Right lobe of liver (tissue), 4 donors: ENCODE results near the gene TIGAR.

Experiments used
- POLR2A ChIP-seq: fragments of 450-650 bp; IDR thresholded peaks from one replicate; pipeline ENCODE4 v1.6.1; 2017; ENCODE audit warnings: antibody characterized with exemption, mild to moderate bottlenecking
- TF ChIP-seq, protein P1 (sequence below), 4 donors: fragments of 200-600 bp in 3 of 4; fragments of 450-650 bp in 1 of 4; IDR thresholded peaks; one replicate each; pipeline versions ENCODE4 v1.5.1 to v1.8.0; 2016 to 2022; ENCODE audit warnings: antibody characterized with exemption in 4 of 4, mild to moderate bottlenecking in 2 of 4
- donor health status: DM: no; HTN: no; CAD: no.
- donor health status: DM: no; HTN: no; CAD: no.
- donor health status: DM: no; HTN: yes; CAD: no.

DNA sequence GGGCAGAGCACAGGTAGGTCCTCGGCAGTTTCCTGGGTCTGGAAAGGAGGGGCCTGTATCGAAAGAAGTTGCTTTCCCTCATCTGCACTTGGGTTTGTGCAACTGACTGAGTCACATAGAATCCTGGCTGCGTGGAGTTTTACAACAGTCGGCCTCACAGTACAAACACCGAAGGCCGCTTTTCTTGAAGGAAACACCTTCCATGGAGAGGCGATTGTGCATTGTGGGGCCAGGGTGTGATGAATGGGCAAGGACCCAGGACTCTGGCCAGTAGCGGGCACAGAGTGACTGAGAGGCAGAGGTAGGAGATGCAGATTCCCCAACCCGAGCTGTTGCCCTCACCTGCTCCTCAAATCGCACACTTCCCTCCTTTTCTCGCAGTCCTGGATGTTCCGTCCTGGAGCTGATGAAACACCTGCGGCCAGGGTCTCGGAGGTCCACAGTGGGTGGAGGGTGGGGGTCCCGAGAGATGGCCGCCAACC is 39.8 kb upstream of the TIGAR start:
- TF ChIP-seq, protein P1, sequence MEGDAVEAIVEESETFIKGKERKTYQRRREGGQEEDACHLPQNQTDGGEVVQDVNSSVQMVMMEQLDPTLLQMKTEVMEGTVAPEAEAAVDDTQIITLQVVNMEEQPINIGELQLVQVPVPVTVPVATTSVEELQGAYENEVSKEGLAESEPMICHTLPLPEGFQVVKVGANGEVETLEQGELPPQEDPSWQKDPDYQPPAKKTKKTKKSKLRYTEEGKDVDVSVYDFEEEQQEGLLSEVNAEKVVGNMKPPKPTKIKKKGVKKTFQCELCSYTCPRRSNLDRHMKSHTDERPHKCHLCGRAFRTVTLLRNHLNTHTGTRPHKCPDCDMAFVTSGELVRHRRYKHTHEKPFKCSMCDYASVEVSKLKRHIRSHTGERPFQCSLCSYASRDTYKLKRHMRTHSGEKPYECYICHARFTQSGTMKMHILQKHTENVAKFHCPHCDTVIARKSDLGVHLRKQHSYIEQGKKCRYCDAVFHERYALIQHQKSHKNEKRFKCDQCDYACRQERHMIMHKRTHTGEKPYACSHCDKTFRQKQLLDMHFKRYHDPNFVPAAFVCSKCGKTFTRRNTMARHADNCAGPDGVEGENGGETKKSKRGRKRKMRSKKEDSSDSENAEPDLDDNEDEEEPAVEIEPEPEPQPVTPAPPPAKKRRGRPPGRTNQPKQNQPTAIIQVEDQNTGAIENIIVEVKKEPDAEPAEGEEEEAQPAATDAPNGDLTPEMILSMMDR (IDR thresholded peaks at IDR 0.05) = no peak
- TF ChIP-seq POLR2A = no peak
